Measurements from ENCODE around the gene ALX4.

The ALX4 gene

GRCh38 chr11:44335052-44335760 lies 25.3 kb upstream of the ALX4 start:
- no peak for DNase-seq (ENCODE audit: low read depth)

GRCh38 chr11:44334356-44335004 lies 24.5 kb upstream of the ALX4 start:
- DNase-seq (ENCODE audit: low read depth) = no peak

- no peak for DNase-seq (ENCODE audit: low read depth)
These were observed 23.6 kb upstream of the ALX4 start for GRCh38 chr11:44333271-44334218.

GRCh38 chr11:44332665-44333064 lies 22.7 kb upstream of the ALX4 start:
- no peak for DNase-seq (ENCODE audit: low read depth)

GRCh38 chr11:44329472-44330230 lies 19.7 kb upstream of the ALX4 start:
- DNase-seq (ENCODE audit: low read depth) = no peak

GRCh38 chr11:44328138-44328660 lies 18.3 kb upstream of the ALX4 start:
- DNase-seq (ENCODE audit: low read depth) = no peak

GRCh38 chr11:44327730-44328129 lies 17.8 kb upstream of the ALX4 start:
- DNase-seq (ENCODE audit: low read depth) = no peak

GRCh38 chr11:44326615-44327475 lies 16.9 kb upstream of the ALX4 start:
- no peak for DNase-seq (ENCODE audit: low read depth)

- DNase-seq (ENCODE audit: low read depth) = no peak
These were observed 15.8 kb upstream of the ALX4 start for GRCh38 chr11:44325698-44326097.

- DNase-seq (ENCODE audit: low read depth) = no peak
These were observed 15.0 kb upstream of the ALX4 start for GRCh38 chr11:44324749-44325525.

GRCh38 chr11:44324222-44324621 lies 14.3 kb upstream of the ALX4 start:
- no peak for DNase-seq (ENCODE audit: low read depth)

GRCh38 chr11:44322243-44322642 lies 12.3 kb upstream of the ALX4 start:
- no peak for DNase-seq (ENCODE audit: low read depth)

- no peak for DNase-seq (ENCODE audit: low read depth)
These were observed 11.1 kb upstream of the ALX4 start for GRCh38 chr11:44321059-44321458.

- no peak for DNase-seq (ENCODE audit: low read depth)
These were observed 10.5 kb upstream of the ALX4 start for GRCh38 chr11:44320289-44320973.

- no peak for DNase-seq (ENCODE audit: low read depth)
These were observed 9.8 kb upstream of the ALX4 start for GRCh38 chr11:44319552-44320288.

GRCh38 chr11:44319170-44319551 lies 9.2 kb upstream of the ALX4 start:
- no peak for DNase-seq (ENCODE audit: low read depth)

- DNase-seq (ENCODE audit: low read depth) = no peak
These were observed 8.4 kb upstream of the ALX4 start for GRCh38 chr11:44318369-44318768.

- no peak for DNase-seq (ENCODE audit: low read depth)
These were observed 6.8 kb upstream of the ALX4 start for GRCh38 chr11:44316659-44317240.
